HG03196 (cell line): ENCODE results near the gene VAV3.

Source experiments
- ATAC-seq: cut with Tn5 transposase; IDR thresholded peaks from one replicate; pipeline ENCODE4 v1.9.1; 2021; ENCODE audit not compliant: unreplicated experiment

Gene VAV3

GRCh38 chr1:107803579-107803978 lies 161.4 kb downstream of the VAV3 start:
- no peak for ATAC-seq

DNA sequence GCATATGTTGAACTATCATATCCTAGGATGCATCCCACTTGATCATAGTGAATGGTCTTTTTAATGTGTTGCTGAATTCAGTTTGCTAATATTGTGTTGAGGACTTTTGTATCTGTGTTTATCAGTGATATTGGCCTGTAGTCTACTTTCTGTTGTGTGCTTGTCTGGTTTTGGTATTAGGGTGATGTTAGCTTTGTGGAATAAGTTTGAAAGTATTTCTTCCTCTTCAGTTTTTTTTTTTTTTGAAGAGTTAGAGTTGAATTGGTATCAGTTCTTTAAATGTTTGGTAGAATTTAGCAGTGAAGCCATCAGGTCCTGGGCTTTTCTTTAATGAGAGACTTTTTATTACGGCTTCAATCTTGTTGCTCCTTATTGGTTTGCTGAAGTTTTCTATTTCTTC lies 162.3 kb downstream of the VAV3 start:
- ATAC-seq: no peak

DNA sequence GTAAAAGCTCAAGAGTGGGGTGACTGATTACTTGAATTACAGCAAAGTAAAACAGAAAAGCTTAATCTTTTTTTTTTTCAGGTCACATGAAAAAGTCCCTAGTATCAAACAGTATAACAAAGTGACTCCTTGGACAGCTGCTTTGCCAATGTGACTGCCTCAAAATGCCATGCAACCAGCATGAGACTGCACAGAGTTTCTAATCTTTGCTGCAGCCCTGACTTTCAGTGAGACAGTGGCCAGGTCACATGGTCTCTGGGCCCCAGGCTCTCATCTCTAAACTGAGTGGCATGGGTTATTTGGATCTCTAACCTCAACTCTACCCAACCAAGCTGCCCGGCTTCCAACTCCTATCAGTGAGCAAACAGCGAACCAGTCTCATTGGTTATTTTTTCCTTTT lies 169.0 kb downstream of the VAV3 start:
- ATAC-seq: no peak

GRCh38 chr1:107795441-107795840 lies 169.5 kb downstream of the VAV3 start:
- ATAC-seq: no peak

- ATAC-seq: no peak
Observed at GRCh38 chr1:107794571-107794970, 170.4 kb downstream of the VAV3 start.

DNA sequence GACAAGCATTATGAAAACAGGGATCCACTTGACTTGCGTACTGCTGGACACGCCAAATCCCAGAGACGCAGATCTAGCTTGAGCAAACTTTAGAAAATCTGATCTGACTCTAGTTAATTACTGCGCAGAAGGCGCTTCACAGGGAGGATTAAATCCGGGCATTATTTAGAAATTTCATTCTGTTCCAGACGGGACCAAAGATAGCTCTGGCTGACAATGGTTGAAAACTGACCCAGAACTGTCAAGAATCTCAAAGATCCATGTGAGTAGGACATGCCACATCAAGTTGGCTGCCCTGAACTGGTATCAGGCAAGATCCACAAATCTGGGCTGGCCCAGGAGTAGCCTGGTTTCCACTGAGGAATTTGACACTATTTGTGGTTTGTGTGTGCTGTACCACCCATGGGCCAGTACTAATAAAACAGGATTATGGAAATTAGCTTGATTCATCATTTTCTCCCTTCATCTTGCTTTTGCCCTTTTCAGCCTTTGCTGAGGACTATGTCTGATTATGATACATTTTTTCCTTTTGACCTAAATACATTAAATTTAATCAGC lies 171.0 kb downstream of the VAV3 start:
- ATAC-seq: no peak

GRCh38 chr1:107791348-107791747 lies 173.6 kb downstream of the VAV3 start:
- ATAC-seq: no peak

- ATAC-seq: no peak
Observed at GRCh38 chr1:107789817-107790524, 175.0 kb downstream of the VAV3 start.

DNA sequence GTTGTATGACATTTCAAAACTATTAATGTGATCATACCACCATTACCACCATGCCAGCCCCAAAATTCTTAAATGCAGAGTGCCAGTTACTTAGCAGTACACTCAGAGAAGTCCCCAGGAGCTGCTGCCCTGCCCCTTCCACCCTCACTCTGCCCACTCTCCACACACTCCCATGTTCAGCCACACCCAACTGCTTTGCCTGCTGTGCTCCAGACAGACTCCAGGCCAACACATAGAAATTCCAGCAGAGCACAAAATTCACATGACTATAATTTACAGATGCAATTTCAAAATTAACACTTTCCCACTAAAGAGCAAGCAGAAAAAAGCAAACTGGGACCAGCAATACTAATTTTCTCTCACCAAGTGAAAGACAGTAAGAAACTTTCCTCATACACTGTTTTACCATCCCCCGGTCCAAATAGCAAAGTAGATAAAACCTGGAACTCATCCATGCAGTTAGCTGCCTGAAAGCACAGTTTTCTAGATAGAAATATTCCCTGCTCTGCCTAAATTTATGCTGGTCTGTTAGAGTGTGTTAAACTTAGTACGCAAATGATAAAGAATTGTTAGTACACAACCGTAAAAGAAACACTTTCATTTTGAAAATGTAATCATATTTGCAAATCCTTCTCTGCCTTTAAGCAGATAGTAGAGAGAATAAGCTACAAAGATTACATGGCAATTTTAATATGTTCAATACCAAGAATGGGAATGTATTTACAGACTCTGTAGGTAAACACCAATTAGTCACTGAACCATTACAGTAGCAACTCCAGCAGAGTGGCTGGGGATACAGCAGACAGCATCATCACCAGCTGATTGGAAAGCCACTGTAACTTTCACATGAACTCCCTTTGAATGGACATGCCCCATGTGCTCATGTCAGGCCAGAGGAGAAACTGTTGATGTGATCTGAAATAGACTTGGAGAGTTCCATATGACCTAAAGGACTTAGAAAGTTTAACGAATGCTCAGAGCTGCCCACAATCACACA lies 176.5 kb downstream of the VAV3 start:
- no peak for ATAC-seq

DNA sequence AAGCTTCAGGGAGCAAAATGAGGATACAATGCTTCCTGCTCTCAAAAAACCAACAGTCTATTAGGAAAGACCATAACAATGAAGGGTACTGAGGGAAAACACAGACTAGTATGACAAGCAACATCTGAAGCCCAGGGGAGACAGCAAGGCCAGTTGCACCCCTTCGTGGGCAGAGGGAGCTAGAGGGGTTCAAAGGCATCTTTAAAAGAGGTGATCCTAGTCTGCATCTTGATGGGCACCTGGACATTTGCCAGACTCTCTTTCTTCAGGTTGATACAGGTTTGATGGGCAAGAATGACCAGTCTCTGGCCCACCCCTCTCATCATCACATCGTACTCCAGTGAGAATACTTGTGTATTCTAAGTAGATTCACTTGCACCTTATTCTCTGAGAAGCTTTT lies 177.7 kb downstream of the VAV3 start:
- no peak for ATAC-seq

DNA sequence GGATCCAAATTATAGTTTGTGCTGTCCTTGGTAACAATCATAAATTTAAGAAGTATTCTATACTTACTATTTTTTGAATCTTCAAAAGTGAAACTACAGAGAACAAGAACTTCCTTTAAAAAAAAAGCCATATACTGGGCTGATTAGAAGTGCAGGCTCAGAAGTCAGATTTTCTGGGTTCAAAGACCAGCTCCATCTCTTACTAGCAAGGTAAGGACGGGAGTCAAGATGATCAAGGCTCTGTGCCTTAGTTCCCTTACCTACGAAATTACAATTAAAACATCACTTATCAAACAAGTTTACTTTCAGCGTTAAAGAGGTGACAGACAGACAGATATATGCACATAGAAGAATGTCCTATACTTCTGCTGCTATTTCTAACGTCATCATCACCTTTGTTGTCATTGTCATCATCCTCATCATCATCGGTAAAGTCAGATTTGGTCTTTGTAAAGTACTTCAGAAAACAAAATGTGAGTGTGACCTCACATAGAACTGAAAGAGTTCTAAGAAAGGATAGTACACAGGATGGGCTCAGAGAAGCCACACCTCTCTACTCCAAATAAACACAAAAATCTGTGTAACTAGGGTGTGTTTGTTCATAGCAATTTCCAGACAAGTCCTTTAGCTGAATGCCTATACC lies 178.7 kb downstream of the VAV3 start:
- ATAC-seq: no peak

- no peak for ATAC-seq
Observed at GRCh38 chr1:107785496-107786202, 179.3 kb downstream of the VAV3 start.

DNA sequence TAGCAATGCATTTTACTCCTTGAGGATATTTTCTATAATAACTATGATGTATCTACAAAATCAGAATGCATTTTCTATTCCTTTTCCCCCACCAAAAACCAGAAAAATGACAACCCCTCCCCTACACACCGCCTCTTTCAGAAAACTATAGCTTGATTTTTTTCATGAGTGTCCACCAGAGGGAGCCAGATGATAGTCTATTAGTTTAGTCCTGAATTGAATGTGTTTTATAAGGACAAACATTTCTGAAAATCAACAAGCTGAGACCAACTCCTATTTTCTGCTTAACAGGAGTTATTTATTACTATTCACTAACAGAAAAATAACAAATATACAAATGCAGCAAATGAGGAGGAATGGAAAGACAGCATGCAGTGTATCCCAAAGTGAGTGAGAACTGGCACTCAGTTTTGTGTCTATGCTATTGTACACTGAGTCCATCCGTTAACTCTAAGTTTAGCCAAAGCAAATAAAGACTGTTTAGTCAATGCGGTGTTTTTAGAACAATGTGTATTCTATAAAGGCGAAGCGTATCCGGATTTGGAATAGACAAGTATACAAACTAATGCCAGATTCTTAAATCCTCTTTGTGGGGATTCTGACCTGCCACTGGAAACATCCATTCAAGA lies 182.6 kb downstream of the VAV3 start:
- no peak for ATAC-seq

- ATAC-seq: no peak
Observed at GRCh38 chr1:107781245-107781644, 183.7 kb downstream of the VAV3 start.

- ATAC-seq: peak; percentile 26
Observed at GRCh38 chr1:107777664-107778047, 187.3 kb downstream of the VAV3 start.

DNA sequence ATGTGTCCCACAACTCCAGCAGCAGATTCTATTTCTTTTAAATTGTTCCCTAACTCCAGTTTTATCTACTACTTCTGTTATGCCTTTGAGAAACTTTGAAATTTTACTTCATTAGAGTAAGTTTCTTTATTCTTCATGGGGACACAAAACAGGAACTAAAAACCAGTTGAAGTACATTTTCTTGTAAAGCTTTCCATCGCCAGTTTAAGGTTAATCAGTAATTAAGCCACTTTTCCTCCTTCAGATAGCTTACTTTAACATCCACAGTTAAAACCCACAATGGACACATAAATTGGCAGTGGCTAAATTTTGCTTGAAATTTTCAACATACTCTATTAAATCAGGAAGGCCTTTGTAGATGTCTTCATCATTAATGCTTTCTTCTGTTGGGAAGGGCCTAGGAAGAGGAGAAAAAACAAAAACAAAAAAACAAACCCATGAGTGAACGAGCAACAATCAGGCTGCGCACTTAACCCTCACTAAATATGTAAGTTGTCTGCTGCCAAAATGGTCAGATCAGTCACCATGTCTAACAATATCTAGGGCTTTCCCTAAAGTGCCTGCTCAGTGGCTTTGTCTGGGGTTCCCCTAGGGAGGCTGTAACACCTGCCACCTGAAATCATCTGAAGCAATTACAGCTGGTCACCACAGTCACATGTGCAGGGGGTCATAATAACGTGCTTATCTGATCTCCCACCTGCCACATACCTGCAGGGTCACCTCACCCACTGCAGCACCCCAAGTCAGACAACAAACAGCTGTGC lies 187.9 kb downstream of the VAV3 start:
- ATAC-seq: peak; percentile 83

GRCh38 chr1:107771377-107771776 lies 193.6 kb downstream of the VAV3 start:
- no peak for ATAC-seq

DNA sequence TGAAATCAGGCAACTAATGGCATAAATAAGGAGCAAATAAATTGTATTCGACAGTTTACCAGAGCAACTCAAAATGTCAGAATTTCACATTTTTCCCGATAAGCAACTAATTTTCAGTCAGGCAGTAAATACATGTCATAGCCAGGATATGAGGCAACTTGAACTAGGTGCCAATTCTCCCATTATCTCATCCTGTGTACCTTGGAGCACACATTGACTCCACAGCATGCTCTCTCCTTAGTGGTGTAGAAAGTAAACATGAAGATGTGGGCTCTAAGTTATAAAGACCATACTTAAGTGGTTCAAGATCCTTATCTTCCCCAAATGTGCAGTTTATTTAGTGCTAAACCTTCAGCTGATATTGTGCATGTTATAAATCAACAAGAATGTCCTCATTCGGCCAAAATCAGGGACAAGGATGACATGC lies 197.8 kb downstream of the VAV3 start:
- ATAC-seq: no peak

DNA sequence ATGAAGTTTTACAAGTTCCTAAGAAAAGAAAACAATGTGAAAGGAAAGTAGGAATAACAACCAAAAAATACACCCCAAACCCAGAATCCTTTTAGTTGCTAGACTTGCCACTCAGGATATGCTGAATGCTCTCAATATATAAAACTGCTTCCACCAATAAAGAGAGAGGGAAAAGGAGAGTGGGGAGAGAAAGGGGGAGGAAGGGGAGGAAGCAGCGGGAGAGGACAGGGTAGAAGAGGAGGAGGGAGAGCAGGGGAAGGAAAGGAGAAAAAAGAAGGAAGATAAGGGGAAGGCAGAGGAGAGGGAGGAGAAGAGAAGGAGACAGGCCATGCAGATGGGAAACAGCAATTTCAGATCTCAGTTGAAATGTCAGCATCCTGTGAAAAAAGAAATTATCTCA lies 198.4 kb downstream of the VAV3 start:
- no peak for ATAC-seq
